Caco-2 (cell line): ENCODE results near the gene RBPJL. TPM values are rescaled to one million over a fixed set of nuclear protein-coding genes. Genes with fewer than 3 reads are reported as not detected.

ENCODE experiments used
- BruUV-seq: library from RNA; stranded (reverse); fragments of 400-500 nt; replicated peaks from 2 replicates; lab custom pipeline; 2021; lab: Mats Ljungman, UMichigan
- CTCF ChIA-PET: fragments of 300-600 bp; sonication (Branson Sonifier 250); formaldehyde crosslinking; loops from one replicate; lab custom pipeline; 2022; ENCODE audit warnings: antibody characterized with exemption; lab: Charles Lee
- POLR2A ChIA-PET: fragments of 300-600 bp; sonication (Branson Sonifier 250); formaldehyde crosslinking; loops from one replicate; lab custom pipeline; 2022; ENCODE audit warnings: antibody characterized with exemption; lab: Charles Lee
- DNase-seq, 2 experiments: peaks; one replicate each; pipeline versions ENCODE4 v3.0.0 to v3.0.0-alpha.2; 2020 to 2022
- H3K27me3 ChIP-seq: replicated peaks from 2 replicates; pipeline ENCODE4 v1.6.0; 2011; ENCODE audit warnings: low read length; ENCODE audit not compliant: control insufficient read depth, insufficient read depth
- H3K36me3 ChIP-seq: 2 replicates; pipeline ENCODE4 v1.5.1; 2011; ENCODE audit warnings: low read length; ENCODE audit not compliant: control insufficient read depth, insufficient read depth
- H3K4me1 ChIP-seq: fragments of 250-450 bp; sonication (Bioruptor Pico); 2 replicates; pipeline ENCODE4 v1.5.1; 2020; ENCODE audit warnings: mild to moderate bottlenecking
- H3K4me3 ChIP-seq: 2 replicates; pipeline ENCODE4 v1.5.1; 2011; ENCODE audit warnings: low read depth, mild to moderate bottlenecking, control low read depth, low read length
- H3K9me3 ChIP-seq: fragments of 250-450 bp; sonication (Bioruptor Pico); 2 replicates; pipeline ENCODE4 v1.5.1; 2020; ENCODE audit warnings: mild to moderate bottlenecking, moderate library complexity
- H3K27ac Mint-ChIP-seq: one replicate; pipeline ENCODE4 v1.8.0; 2022; ENCODE audit warnings: mixed read lengths; ENCODE audit not compliant: unreplicated experiment
- H3K27me3 Mint-ChIP-seq: one replicate; pipeline ENCODE4 v1.8.0; 2022; ENCODE audit warnings: mixed read lengths; ENCODE audit not compliant: insufficient read depth, unreplicated experiment
- H3K36me3 Mint-ChIP-seq: one replicate; pipeline ENCODE4 v1.8.0; 2022; ENCODE audit warnings: mild to moderate bottlenecking, mixed read lengths; ENCODE audit not compliant: insufficient read depth, unreplicated experiment
- H3K4me1 Mint-ChIP-seq: one replicate; pipeline ENCODE4 v1.8.0; 2022; ENCODE audit warnings: low read depth, mixed read lengths; ENCODE audit not compliant: unreplicated experiment
- H3K4me3 Mint-ChIP-seq: one replicate; pipeline ENCODE4 v1.8.0; 2022; ENCODE audit warnings: mild to moderate bottlenecking, moderate library complexity, mixed read lengths; ENCODE audit not compliant: unreplicated experiment
- H3K9me3 Mint-ChIP-seq: one replicate; pipeline ENCODE4 v1.8.0; 2022; ENCODE audit warnings: mixed read lengths; ENCODE audit not compliant: unreplicated experiment
- CTCF ChIP-seq, 2 experiments: fragments of 200-600 bp in 1 of 2; IDR thresholded peaks; 1 replicate in 1 of 2; 2 replicates in 1 of 2; pipeline versions ENCODE4 v1.5.1 to v1.8.0; 2011 to 2022; ENCODE audit warnings: antibody characterized with exemption in 1 of 2, control low read depth in 1 of 2, inconsistent platforms in 1 of 2, low read depth in 1 of 2, low read length in 1 of 2, mild to moderate bottlenecking in 1 of 2, moderate library complexity in 1 of 2; ENCODE audit not compliant: insufficient read depth in 1 of 2, severe bottlenecking in 1 of 2, unreplicated experiment in 1 of 2
- intact Hi-C: fragments of 100-400 bp; cut with micrococcal nuclease; formaldehyde crosslinking; loops from one replicate; pipeline ENCODE4 v1.10.0; 2022; ENCODE audit not compliant: unreplicated experiment
- total RNA-seq: library from RNA; stranded (reverse); gene quantifications from 2 replicates; pipeline ENCODE4 v1.2.3, GENCODE V29; 2022

The RBPJL gene
- total RNA-seq, 1 experiment from 2014 or later = not detected

- no peaks in the 10 kb centered on the region for H3K9me3 Mint-ChIP-seq
- H3K4me3 Mint-ChIP-seq = no peak overlapping the region
- H3K27ac Mint-ChIP-seq = no peak overlapping the region
- ChIA-PET CTCF (interaction anchor here (1.1 to 2.3 kb wide), 4 partner anchors 9 to 457 kb away, joined by 5 to 8 read pairs (median 7); no protein-coding TSS in a partner anchor), POLR2A (no interaction called here)
- H3K27me3 Mint-ChIP-seq = peaks cover 7% of the 10 kb centered on the region
- H3K36me3 Mint-ChIP-seq = no peaks in the 10 kb centered on the region
- H3K4me1 ChIP-seq = no peaks in the 10 kb centered on the region
- no peaks in the 10 kb centered on the region for H3K9me3 ChIP-seq
- peaks cover 8% of the 10 kb centered on the region for H3K4me1 Mint-ChIP-seq
- H3K4me3 ChIP-seq = no peak overlapping the region
- no peaks in the 10 kb centered on the region; the same call in 1 of the 2 replicates for H3K27me3 ChIP-seq
- intact Hi-C loops = loop anchor here (10.0 kb wide), 1 partner anchor 311 kb away; the partner anchor contains the start of gene WFDC10A
- BruUV-seq = no TSS peak
- H3K36me3 ChIP-seq = no peaks in the 10 kb centered on the region
- DNase-seq = no peak
- no peak for TF ChIP-seq CTCF (IDR thresholded peaks at IDR 0.05; ENCODE audit: insufficient read depth in 1 of 2, low read depth in 1 of 2, low read length in 1 of 2, severe bottlenecking in 1 of 2, unreplicated experiment in 1 of 2)
These were observed 7.3 kb downstream of the RBPJL start for GRCh38 chr20:45313943-45314342.

- Histone ChIP-seq H3K4me1 (no peaks in the 10 kb centered on the region), H3K9me3 (no peaks in the 10 kb centered on the region), H3K4me3 (no peak overlapping the region), H3K36me3 (no peaks in the 10 kb centered on the region), H3K27me3 (no peaks in the 10 kb centered on the region; the same call in 1 of the 2 replicates)
- no peak for DNase-seq
- Mint-ChIP-seq H3K4me3 (no peak overlapping the region), H3K27me3 (peaks cover 7% of the 10 kb centered on the region), H3K9me3 (no peaks in the 10 kb centered on the region), H3K4me1 (peaks cover 8% of the 10 kb centered on the region), H3K36me3 (no peaks in the 10 kb centered on the region), H3K27ac (no peak overlapping the region)
- ChIA-PET CTCF (interaction anchor here (0.7 to 1.8 kb wide), 4 partner anchors 22 to 455 kb away, joined by 3 to 8 read pairs (median 6); no protein-coding TSS in a partner anchor), POLR2A (no interaction called here)
- BruUV-seq = no TSS peak
- intact Hi-C loops = loop anchor here (10.0 kb wide), 1 partner anchor 309 kb away; the partner anchor contains the start of gene WFDC10A
- TF ChIP-seq CTCF (IDR thresholded peaks at IDR 0.05; ENCODE audit: insufficient read depth in 1 of 2, low read depth in 1 of 2, low read length in 1 of 2, severe bottlenecking in 1 of 2, unreplicated experiment in 1 of 2) = no peak
These were observed 9.0 kb downstream of the RBPJL start for GRCh38 chr20:45315672-45316071.

GRCh38 chr20:45316150-45317080 lies 9.8 kb downstream of the RBPJL start:
- CTCF ChIA-PET = interaction anchor here (0.6 to 3.0 kb wide), 5 partner anchors 23 to 455 kb away, joined by 3 to 22 read pairs (median 4); no protein-coding TSS in a partner anchor

More at GRCh38 chr20:45316150-45317080, 9.8 kb downstream of the RBPJL start:
- Histone ChIP-seq H3K36me3 (no peaks in the 10 kb centered on the region), H3K4me3 (no peak overlapping the region), H3K4me1 (no peaks in the 10 kb centered on the region), H3K9me3 (no peaks in the 10 kb centered on the region), H3K27me3 (no peaks in the 10 kb centered on the region; the same call in 1 of the 2 replicates)
- Mint-ChIP-seq H3K9me3 (no peaks in the 10 kb centered on the region), H3K27ac (no peak overlapping the region), H3K4me3 (no peak overlapping the region), H3K27me3 (peaks cover 7% of the 10 kb centered on the region), H3K4me1 (peaks cover under 1% of the 10 kb centered on the region), H3K36me3 (no peaks in the 10 kb centered on the region)
- intact Hi-C loops = loop anchor here (10.0 kb wide), 1 partner anchor 308 kb away; the partner anchor contains the start of gene WFDC10A
- BruUV-seq = no TSS peak
- TF ChIP-seq CTCF (IDR thresholded peaks at IDR 0.05; ENCODE audit: insufficient read depth in 1 of 2, low read depth in 1 of 2, low read length in 1 of 2, severe bottlenecking in 1 of 2, unreplicated experiment in 1 of 2) = no peak
- DNase-seq = no peak
- POLR2A ChIA-PET = no interaction called here
